Islet precursor cell (in vitro differentiated cells): ENCODE data around the gene PIP4P1.
"Not testable (repeated sequence)": the region's sequence is repeated elsewhere in the genome, so short reads cannot be mapped to it uniquely, and the experiment has no call there.

Experiments
- DNase-seq: peaks from one replicate; pipeline ENCODE4 v3.0.0-alpha.2; 2018

Gene PIP4P1

DNA sequence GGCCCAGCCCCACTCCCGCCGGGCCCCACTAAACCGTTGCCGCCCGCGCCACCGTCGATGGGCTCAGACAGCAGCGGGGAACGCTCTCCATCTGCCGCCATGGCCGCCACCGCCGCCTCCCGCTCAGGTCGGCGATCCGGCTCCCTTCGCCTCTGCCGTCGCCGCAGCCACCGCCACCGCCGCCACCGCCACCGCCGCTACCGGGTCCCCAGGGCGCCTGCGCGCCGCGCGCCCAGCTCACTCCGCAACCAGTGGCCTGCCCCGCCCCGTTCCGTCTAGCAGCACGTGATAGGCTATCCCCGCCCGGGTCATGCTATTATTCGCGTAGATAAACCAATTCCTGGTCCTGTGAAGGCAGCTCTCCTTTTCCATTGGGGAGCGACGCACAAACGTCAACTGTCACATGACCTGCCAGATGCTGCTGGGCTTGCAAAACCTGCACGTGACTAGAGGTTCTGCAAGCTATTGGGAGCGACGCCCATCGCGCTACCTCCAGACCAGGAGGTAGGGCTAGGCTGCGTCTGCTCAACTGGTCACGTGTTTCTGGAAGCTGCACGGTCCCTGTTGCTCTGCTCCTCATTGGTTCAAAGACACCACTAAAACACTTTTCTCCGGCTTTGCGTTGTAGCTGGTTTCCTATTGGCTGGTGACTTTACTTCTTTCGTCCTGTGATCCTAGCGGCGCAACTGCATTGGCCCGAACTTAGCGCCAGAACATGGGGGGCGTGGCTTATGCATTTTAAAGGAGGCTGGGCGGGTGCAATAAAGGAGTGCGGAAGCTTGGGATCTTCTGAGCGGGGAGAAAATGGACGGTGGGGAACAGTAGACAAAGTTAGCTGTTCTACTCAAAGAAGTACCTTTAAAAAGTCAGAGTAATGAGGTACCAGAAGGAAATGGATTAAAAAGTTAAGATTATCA lies at the start of gene PIP4P1:
TSS of gene PIP4P1 (minus strand) at position 210 of the 917 bp plus-strand sequence. CDS start at position 101, 109 bp downstream.
- peak; percentile 100 for DNase-seq

- DNase-seq, result no peak
These were observed 47.1 kb upstream of the PIP4P1 start for GRCh38 chr14:20508367-20508766.

DNA sequence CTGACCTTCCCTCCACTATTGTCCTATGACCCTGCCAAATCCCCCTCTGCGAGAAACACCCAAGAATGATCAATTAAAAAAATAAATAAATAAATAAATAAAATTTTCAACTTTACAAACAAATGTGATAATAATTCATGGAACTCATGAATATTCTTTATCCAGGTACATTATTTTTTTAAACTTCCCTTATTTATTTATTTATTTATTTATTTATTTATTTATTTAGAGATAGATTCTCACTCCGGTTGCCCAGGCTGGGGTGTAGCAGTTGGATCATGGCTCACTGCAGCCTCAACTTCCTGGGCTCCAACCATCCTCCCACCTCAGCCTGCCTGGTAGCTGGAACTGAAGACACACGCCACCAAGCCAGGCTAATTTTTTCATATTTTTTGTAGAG lies 46.3 kb upstream of the PIP4P1 start:
- DNase-seq, result not testable (repeated sequence)

DNA sequence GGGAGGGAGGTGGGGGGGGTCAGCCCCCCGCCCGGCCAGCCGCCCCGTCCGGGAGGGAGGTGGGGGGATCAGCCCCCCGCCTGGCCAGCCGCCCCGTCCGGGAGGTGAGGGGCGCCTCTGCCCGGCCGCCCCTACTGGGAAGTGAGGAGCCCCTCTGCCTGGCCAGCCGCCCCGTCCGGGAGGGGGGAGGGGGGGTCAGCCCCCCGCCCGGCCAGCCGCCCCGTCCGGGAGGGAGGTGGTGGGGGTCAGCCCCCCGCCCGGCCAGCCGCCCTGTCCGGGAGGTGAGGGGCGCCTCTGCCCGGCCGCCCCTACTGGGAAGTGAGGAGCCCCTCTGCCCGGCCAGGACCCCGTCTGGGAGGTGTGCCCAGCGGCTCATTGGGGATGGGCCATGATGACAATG lies 45.5 kb upstream of the PIP4P1 start:
- not testable (repeated sequence) for DNase-seq

GRCh38 chr14:20506276-20506675 lies 45.0 kb upstream of the PIP4P1 start:
- not testable (repeated sequence) for DNase-seq

GRCh38 chr14:20503898-20504297 lies 42.7 kb upstream of the PIP4P1 start:
- no peak for DNase-seq

GRCh38 chr14:20501346-20501745 lies 40.1 kb upstream of the PIP4P1 start:
- no peak for DNase-seq

DNA sequence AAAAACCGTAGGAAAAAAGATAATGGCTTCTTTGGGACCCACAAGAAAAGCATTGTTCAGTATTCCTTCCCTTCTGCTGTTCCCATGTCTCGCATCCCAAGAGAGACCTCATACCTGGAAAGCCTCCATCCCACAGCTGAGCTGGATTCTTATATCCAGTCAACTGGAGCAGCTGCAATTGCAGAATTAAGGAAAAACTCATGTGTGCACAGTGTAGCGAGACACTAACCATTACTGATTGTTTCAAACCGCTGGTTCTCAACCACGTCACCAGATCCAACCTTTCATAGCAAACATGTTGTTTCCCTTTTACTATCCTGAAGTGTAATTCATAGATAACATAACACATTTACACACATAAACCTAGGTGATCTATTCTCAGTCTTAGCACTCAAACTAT lies 38.6 kb upstream of the PIP4P1 start:
- DNase-seq, result no peak

DNA sequence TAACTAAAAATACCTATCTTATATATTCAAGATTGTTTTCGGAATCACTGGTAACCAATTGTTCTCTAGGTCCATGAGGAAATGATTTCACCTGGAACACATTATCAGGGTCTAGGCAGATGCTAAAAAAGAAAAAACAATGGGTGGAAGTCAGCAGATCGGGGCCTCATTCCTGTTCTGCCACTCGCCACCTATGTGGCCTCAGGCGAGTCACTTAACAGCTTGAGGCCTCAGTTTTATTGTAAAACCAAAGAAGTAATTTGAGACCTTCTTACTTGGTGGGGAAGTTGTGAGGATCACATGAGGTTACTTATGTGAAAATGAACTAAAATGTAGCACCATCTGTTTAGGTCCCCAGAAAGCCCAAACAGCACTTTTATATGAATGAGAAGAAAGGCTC lies 37.9 kb upstream of the PIP4P1 start:
- no peak for DNase-seq

DNA sequence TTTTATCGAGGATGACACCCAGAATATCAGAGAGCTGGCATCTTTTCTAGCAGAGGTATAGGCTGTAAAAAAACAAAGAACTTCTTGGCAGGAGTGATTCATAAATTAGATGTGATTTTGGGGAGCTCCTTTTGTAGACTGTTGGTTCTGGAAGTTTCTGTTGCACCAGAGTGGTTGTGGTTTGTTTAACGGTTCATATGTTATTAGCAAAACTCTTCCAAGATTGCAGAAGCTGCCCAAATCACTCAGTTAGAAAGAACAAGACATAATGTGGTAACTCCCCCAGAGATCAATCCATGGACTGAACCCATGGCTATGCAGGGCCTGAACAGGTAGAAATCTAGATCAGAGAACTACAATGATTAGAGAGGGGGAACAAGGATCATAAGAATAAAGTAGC lies 37.4 kb upstream of the PIP4P1 start:
- DNase-seq, result no peak

DNA sequence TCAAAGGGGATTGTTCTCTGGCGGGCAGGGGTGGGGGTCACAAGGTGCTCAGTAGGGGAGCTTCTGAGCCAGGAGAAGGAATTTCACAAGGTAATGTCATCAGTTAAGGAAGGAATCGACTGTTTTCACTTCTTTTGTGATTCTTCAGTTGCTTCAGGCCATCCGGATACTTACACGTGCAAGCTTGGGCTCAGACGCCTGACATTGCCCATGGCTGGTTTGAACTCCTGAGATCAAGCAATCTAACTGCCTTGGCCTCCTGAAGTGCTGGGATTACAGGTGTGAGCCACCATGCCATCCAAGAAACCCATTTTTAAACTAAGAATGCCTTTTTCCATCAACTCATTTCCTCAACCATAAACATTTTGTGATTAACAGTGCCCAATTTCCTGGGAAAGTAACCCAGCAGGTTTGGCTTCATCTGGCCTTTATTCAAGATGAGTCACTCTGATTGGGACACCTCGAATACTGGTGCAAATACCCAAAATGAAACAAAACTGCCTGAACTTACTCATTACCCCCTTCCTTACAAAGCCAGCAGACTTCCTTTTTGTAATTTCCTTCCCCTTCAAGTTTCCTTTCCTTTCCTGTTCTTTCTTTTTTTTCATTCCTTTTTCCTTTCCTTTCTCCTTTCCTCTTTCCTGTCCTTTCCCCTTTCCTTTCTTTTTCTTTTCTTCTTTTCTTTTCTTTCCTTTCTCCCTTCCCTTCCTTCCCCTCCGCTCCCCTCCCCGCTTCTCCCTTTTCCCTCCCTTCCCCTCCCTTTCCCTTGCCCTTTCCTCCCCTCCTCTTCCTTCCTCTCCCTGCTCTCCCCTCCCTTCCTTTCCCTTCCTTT lies 33.9 kb upstream of the PIP4P1 start:
- DNase-seq, result no peak

DNA sequence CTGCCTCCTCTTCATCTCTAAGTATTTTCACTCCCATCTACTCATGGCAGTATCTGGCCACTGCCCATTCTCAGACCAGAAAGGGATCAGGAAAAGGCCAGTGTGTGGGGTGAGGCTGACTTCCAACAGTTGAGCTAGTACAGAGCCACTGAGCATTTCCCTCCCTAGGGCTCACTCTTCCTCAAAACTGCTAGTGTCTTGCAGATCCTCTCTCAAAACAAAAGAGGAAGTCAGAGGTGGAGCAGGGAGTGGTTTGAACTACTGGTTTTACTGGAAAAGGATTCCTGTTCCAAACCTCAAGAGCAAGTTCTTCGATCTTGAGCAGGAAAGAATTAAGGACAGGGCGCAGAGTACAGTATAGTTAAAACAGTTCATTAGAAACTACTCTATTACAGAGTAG lies 32.4 kb upstream of the PIP4P1 start:
- DNase-seq, result no peak

DNA sequence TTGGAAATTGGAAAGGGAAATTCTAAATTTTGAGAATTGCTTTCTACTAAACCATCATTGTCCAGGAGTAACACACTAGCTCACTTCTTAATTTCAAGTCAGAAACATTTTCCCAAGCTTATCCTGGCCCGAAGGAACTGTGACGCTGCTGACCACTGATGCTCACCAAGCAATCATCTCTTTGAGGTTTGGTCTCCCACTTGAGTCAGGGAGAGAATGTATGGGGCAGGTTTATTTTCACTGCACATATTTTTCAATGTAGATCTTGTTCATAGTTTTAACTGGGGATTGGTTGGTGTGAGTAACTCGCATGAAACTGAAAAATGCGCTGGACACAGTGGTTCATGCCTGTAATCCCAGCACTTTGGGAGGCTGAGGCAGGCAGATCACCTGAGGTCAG lies 31.3 kb upstream of the PIP4P1 start:
- no peak for DNase-seq

GRCh38 chr14:20490563-20490962 lies 29.3 kb upstream of the PIP4P1 start:
- no peak for DNase-seq

DNA sequence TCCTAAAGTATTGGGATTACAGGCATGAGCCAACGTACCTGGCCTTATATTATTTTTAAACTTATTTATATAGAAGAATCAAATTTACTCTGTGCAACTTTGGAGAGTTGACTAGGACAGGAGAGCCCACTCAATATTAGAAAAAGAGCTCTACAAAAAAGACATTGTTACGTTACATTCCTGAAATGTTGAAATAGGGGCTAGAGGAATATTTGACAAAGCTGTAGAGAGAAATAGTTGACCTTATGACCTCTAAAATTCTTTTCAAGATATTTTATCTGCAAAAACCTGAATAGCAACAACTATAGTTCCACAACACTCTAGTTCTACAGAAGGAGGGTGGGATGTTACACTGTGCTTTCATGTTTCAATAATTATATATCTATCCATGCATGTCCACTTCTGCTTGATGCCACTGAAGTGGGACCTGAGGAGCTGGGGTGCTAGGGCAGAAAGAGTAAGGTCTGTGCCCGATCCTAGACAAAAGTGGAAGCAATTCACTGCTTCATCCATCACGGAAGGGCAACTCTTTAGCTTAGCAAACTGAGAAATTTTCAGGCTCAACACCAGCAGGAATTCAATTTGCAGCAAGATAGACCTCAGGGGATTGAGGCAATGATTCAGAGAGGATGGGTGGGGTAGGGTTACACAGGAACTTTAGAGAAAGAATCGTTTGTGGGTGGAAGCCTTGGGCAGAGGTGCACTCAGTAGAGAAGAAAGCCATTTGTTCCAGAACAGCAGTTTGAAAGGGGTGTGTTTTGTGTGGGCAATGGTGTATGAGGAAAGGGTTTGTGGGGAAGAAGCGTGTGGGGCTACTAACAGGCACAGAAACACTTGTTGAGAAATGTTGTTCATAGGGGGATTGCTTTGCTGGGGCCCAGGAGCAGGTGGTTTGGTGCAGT lies 28.1 kb upstream of the PIP4P1 start:
- DNase-seq, result no peak

DNA sequence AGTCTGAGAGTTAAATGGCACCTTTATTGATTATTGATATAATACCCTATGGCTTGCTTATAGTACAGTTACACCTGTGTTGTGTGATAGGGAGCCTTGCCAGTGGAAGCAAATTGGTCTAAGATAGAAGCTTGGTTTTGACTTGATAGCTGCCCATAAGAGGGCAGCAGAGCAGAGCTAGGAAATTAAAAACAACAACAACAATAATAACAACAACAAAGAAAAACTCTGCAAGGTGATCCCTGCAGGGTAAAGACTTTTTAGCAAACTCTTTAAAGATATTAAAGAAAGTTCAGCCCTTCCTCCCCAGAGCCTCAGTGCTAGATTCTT lies 26.1 kb upstream of the PIP4P1 start:
- no peak for DNase-seq

DNA sequence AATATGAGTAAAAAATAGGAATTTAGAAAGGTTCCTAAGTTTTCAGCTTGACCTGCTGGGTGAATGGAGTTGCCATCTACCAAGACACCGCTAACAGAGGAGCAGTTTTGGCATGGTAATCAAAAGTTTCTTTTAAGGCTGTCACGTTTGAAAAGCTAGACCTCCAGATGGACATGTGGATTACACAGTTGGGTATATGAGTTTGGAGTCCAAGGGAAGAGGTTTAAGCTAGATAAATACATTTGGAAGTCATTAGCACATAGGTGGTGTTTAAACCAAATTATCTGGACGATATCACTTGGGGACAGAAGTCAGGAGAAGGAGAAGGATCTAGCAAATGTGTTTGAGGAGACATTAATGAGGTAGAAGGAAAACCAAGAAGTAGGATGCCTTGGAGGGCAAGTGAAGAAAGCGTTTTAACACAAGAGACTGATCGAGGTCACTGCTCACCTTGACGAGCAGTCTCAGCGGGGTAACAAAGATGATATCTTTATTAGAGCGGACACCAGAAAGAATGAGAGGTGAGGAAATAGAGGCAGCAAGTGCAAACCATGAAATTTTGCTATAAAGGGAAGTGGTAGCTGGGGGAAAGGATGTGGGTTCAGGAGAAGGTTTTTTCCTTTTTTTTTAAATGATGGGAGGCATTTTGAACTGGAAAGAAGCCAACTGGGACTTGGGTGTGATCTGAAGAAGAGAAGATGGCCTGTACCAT lies 25.6 kb upstream of the PIP4P1 start:
- DNase-seq, result no peak

DNA sequence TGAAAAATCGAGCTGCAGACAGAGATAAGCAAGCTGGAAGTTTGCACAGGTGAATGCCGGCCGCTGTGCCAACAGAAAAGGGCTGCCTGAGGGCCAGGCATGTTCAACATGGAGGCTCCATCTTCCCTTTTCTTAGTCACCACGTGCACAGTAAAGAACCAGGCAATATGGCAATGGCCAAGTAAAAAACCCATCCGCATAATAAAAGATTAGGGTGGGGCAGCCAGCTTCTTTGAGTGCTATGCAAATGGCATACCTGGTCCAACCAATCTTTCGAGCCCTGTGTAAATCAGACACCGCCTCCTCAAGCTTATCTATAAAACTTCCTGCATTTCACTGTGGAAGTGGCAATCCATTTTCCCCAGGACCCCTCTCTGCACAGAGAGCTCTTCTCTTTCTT lies 24.7 kb upstream of the PIP4P1 start:
- DNase-seq, result no peak

GRCh38 chr14:20482382-20482781 lies 21.1 kb upstream of the PIP4P1 start:
- no peak for DNase-seq

DNA sequence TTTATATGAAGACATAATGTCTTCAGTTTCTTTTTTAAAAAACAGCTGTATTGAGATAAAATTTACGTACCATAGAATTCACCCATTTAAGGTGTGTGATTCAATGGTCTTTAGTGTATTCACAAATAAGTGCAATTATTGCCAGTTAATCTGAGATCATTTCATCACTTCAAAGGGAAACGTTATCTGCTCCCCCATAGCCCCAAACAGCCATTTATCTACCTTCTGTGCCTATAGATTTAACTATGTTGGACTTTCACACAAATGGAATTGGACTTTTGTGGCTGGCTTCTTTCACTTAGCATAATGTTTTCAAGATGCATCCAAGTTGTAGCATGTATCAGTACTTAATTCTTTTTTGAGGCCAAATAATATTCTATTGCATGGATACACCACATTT lies 17.7 kb upstream of the PIP4P1 start:
- DNase-seq, result no peak

GRCh38 chr14:20477211-20477876 lies 16.1 kb upstream of the PIP4P1 start:
- peak; percentile 84 for DNase-seq

DNA sequence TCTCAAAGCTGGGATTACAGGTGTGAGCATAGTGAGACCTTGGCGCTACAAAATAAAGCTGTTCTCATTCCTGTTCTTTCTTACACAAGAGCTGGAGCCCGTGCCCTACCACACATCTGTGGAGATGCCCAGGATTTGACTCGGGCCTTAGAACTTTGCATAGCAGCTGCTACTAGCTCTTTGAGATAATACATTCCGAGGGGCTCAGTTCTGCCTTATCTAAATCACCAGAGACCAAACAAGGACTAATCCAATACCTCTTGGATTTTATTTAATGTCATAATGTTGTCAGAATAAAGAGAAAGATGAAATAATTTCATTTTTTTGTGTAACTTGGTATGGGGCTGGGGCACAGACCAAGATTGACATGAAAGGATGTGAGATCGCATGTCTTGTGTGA lies 15.5 kb upstream of the PIP4P1 start:
- DNase-seq, result no peak
